ENCODE results near the gene CAP1. TPM values are rescaled to one million over a fixed set of nuclear protein-coding genes. Genes with fewer than 3 reads are reported as not detected.

Gene CAP1
- total and polyA plus RNA-seq, 2 of the 13 experiments (the other 11 are each of a cell fraction or from before 2014, with no cell fraction given), result 174 to 195 TPM

DNA sequence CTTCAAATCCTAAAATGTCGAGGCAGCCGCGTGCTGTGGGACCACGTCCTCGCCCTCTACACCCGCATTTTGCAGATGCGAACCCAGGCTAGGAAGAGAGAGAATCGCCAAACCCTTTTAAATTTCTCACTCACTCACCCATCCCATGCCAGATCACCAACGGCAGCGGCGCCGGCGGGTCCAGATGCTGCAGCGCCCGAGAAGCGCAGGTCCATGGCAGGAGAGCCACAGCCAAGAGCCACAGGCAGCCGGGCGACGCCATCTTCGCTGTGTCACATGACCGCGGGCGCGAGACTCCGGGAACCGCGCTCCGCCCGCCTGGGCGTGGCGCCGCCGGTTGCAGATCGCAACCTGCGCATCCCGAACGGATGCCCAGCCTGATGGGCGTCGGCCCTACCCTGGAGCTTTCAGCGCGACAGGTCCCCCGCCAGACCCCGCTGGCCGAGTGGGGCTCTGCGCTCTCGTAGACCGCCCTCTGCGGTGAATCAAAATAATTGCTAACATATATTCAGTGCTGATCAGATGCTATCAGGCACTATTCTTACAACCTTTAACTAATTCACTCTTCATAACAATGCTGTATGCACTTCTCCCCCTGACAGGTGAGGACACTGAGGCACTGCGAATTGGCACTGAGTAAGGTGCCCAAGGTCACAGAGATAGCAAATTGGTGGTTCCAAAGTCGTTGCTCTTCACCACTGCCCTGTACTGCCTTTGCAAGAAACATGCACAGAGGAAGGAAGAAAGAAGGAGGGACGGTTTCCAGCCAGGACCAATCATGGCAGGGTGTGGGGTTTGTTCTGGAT is 56.7 kb downstream of the CAP1 start, which contains the start of gene PPT1 (continued):
- TF ChIP-seq, protein P1, sequence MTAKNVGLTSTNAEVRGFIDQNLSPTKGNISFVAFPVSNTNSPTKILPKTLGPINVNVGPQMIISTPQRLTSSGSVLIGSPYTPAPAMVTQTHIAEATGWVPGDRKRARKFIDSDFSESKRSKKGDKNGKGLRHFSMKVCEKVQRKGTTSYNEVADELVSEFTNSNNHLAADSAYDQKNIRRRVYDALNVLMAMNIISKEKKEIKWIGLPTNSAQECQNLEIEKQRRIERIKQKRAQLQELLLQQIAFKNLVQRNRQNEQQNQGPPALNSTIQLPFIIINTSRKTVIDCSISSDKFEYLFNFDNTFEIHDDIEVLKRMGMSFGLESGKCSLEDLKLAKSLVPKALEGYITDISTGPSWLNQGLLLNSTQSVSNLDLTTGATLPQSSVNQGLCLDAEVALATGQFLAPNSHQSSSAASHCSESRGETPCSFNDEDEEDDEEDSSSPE (CRISPR knock-in tag; IDR thresholded peaks at IDR 0.05), result peak; percentile 90
- TF ChIP-seq ZEB1 (IDR thresholded peaks at IDR 0.05; ENCODE audit: insufficient replicate concordance, low read depth) (no peak), TBL1XR1 (IDR thresholded peaks at IDR 0.05; ENCODE audit: borderline replicate concordance, low read length, partially characterized antibody) (no peak), TOE1 (CRISPR knock-in tag; IDR thresholded peaks at IDR 0.05) (no peak; the same call in 1 of the 2 replicates), ATAD3A (CRISPR knock-in tag; IDR thresholded peaks at IDR 0.05) (no peak), IRF2 (CRISPR knock-in tag; IDR thresholded peaks at IDR 0.05) (peak; percentile 60; the same call in 1 of the 2 replicates), ZNF737 (CRISPR knock-in tag; IDR thresholded peaks at IDR 0.05; ENCODE audit: borderline replicate concordance) (no peak), PRPF4 (IDR thresholded peaks at IDR 0.05; ENCODE audit: low read depth, low read length, poor library complexity, severe bottlenecking) (no peak), ZBTB7A (CRISPR knock-in tag; IDR thresholded peaks at IDR 0.05) (no peak), ZNF10 (CRISPR knock-in tag; IDR thresholded peaks at IDR 0.05; ENCODE audit: borderline replicate concordance, low read depth) (no peak), HCFC1 (IDR thresholded peaks at IDR 0.05; ENCODE audit: low read depth, low read length) (no peak), MAZ (IDR thresholded peaks at IDR 0.05; ENCODE audit: borderline replicate concordance, low read depth, low read length) (no peak), MAZ (CRISPR knock-in tag; IDR thresholded peaks at IDR 0.05; ENCODE audit: low read depth) (0 out of 2 replicates have a peak, but pooled peaks have one; percentile 56), ZNF670 (CRISPR knock-in tag; IDR thresholded peaks at IDR 0.05; ENCODE audit: borderline replicate concordance) (peak; percentile 81; the same call in 1 of the 2 replicates), ZNF841 (CRISPR knock-in tag; IDR thresholded peaks at IDR 0.05; ENCODE audit: borderline replicate concordance) (no peak), MTF2 (CRISPR knock-in tag; IDR thresholded peaks at IDR 0.05; ENCODE audit: borderline replicate concordance) (peak; percentile 91; the same call in 1 of the 2 replicates), ZFP90 (CRISPR knock-in tag; IDR thresholded peaks at IDR 0.05; ENCODE audit: borderline replicate concordance) (peak; percentile 23; the same call in 1 of the 2 replicates), ELF1 (CRISPR knock-in tag; IDR thresholded peaks at IDR 0.05) (peak; percentile 45; the same call in 1 of the 2 replicates), ZNF530 (CRISPR knock-in tag; IDR thresholded peaks at IDR 0.05; ENCODE audit: low read depth) (no peak), ZNF614 (CRISPR knock-in tag; IDR thresholded peaks at IDR 0.05; ENCODE audit: borderline replicate concordance) (peak; percentile 85; the same call in 1 of the 2 replicates), SMARCC2 (IDR thresholded peaks at IDR 0.05) (no peak)
- TF ChIP-seq, protein P2, sequence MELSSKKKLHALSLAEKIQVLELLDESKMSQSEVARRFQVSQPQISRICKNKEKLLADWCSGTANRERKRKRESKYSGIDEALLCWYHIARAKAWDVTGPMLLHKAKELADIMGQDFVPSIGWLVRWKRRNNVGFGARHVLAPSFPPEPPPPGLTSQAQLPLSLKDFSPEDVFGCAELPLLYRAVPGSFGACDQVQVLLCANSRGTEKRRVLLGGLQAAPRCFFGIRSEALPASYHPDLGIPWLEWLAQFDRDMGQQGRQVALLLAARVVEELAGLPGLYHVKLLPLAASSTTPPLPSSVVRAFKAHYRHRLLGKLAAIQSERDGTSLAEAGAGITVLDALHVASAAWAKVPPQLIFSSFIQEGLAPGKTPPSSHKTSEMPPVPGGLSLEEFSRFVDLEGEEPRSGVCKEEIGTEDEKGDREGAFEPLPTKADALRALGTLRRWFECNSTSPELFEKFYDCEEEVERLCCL (CRISPR knock-in tag; IDR thresholded peaks at IDR 0.05; ENCODE audit: borderline replicate concordance), result peak; percentile 84; the same call in 1 of the 2 replicates
- TF ChIP-seq, protein P3, sequence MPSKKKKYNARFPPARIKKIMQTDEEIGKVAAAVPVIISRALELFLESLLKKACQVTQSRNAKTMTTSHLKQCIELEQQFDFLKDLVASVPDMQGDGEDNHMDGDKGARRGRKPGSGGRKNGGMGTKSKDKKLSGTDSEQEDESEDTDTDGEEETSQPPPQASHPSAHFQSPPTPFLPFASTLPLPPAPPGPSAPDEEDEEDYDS (CRISPR knock-in tag; IDR thresholded peaks at IDR 0.05), result peak; percentile 70; the same call in 1 of the 2 replicates
- TF ChIP-seq, protein P4, sequence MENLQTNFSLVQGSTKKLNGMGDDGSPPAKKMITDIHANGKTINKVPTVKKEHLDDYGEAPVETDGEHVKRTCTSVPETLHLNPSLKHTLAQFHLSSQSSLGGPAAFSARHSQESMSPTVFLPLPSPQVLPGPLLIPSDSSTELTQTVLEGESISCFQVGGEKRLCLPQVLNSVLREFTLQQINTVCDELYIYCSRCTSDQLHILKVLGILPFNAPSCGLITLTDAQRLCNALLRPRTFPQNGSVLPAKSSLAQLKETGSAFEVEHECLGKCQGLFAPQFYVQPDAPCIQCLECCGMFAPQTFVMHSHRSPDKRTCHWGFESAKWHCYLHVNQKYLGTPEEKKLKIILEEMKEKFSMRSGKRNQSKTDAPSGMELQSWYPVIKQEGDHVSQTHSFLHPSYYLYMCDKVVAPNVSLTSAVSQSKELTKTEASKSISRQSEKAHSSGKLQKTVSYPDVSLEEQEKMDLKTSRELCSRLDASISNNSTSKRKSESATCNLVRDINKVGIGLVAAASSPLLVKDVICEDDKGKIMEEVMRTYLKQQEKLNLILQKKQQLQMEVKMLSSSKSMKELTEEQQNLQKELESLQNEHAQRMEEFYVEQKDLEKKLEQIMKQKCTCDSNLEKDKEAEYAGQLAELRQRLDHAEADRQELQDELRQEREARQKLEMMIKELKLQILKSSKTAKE (CRISPR knock-in tag; IDR thresholded peaks at IDR 0.05; ENCODE audit: borderline replicate concordance), result peak; percentile 19; the same call in 1 of the 2 replicates
